Measurements from ENCODE around the gene NLE1.

DNA sequence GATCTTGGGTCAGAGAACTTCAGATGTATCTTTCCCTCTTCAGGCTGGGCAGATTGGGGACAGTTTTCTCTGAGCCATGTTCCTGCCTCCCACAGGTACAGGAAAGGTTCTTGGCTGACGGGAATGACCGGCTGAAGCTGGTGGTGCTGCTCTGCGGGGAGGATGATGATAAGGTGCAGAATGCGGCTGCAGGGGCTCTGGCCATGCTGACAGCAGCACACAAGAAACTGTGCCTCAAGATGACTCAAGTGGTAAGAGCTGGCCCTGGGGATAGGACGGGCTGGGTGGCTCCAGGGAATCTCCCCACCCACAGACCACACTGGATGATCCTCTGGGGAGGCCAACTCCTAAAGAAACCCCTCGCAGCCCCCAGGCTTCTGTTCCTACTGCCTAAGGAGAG is 41.2 kb upstream of the NLE1 start:
- TF ChIP-seq CTCF (IDR thresholded peaks at IDR 0.05) (no peak), POLR2A (IDR thresholded peaks at IDR 0.05) (no peak), POLR2AphosphoS5 (IDR thresholded peaks at IDR 0.05) (no peak), EP300 (IDR thresholded peaks at IDR 0.05) (no peak)
